GM12873 (cell line): ENCODE results near the gene C12orf43.
A peak's percentile ranks its signal among the peaks of the same experiment; 100 is the strongest.

Source experiments
- TF ChIP-seq, protein P1 (sequence below): IDR thresholded peaks from 2 replicates; pipeline ENCODE4 v1.5.1; 2012; ENCODE audit warnings: low read depth, mild to moderate bottlenecking, moderate library complexity, low read length, control low read depth; ENCODE audit not compliant: insufficient read depth; ENCODE audit errors: missing control alignments

C12orf43 gene

DNA sequence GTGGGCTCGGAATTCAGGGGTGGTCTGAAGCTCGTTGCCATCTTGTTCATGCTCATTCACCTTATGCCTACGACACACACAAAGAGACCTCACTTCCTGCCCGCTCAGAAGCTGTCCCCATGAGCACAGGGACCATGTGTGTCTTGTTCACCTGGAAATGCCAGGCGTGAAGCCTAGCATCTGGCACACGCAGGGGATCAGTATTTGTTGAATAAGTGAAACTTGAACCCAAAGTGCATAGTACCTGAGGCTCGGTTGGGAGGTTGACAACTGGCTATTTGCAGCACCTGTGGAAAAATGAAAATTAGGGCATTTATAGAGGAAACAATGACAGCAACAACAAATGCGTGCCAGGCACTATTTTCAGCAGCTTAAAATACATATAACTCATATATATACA is 5.4 kb downstream of the C12orf43 start:
- TF ChIP-seq, protein P1, sequence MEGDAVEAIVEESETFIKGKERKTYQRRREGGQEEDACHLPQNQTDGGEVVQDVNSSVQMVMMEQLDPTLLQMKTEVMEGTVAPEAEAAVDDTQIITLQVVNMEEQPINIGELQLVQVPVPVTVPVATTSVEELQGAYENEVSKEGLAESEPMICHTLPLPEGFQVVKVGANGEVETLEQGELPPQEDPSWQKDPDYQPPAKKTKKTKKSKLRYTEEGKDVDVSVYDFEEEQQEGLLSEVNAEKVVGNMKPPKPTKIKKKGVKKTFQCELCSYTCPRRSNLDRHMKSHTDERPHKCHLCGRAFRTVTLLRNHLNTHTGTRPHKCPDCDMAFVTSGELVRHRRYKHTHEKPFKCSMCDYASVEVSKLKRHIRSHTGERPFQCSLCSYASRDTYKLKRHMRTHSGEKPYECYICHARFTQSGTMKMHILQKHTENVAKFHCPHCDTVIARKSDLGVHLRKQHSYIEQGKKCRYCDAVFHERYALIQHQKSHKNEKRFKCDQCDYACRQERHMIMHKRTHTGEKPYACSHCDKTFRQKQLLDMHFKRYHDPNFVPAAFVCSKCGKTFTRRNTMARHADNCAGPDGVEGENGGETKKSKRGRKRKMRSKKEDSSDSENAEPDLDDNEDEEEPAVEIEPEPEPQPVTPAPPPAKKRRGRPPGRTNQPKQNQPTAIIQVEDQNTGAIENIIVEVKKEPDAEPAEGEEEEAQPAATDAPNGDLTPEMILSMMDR, result no peak

DNA sequence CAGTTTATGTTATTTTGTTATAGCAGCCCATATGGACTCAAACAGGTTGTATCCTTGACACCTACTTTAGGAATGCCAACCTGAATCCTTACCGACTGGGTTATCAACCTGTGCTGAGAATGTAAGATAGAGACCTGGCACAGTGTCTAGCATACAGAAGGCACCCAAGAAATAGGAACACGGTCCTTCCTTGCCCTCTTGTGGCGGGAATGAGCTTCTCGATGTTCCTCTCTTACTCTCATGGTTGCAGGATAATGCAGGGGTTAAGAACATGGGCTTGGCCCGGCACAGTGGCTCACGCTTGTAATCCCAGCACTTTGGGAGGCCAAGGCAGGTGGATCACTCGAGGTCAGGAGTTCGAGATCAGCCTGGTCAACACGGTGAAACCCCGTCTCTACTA is 6.5 kb downstream of the C12orf43 start:
- TF ChIP-seq, protein P1, result no peak

DNA sequence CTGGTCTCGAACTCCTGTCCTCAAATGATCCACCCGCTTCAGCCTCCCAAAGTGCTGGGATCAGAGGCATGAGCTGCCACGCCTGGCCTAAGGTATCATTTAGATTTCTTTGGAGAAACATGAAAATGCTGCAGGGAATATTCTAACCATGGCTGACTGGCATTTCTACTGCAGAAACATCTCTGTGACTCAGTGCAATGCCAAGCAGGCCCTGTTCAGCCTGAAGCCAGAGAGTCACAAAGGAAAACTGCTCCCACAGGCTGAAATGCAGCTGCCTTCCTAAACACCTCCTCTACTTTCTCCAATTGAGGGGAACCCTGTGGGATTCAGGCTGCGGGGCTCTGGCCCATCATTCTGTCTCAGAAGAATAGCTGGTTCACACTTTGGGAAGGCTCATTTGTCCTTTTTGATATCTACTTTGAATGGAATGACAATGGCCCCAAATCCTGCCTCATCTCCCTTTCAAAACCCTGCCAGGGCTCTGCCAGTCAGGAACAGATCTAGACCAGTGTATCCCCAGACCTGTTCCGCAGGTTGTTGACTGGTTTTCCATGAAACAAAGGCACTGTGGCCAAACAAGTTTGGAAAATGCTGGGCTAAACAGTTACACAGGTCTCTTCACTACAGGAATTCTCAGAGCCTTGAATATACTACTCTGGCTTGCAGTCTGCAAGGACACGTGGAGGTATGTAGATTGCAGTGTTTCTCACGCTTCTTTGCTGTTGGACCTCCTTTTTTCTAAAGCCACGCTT is 7.8 kb downstream of the C12orf43 start:
- TF ChIP-seq, protein P1, result no peak

DNA sequence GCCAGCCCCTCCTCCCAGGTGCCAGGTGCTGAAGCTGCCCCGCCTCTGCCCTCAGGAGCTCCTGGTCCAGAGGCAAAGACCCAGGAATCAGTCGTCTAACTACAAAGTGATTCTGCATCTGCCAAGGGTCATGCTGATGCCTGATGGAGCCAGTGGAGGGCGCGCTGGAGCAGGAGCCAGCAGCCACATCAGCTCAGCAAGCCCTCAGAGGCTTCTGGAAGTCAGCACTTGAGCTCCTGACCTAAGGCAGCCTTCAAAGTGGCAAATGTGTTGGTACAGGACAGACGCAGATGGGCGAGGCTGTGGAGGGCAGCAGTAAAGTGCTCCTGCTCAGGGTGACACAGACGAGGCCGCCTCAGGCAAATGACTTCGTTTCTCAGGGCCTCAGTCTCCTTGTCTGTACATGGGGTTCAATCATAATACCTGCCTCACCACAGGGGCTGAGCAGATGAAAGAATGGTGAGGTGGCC is 10.9 kb downstream of the C12orf43 start:
- TF ChIP-seq, protein P1, result peak; percentile 78

DNA sequence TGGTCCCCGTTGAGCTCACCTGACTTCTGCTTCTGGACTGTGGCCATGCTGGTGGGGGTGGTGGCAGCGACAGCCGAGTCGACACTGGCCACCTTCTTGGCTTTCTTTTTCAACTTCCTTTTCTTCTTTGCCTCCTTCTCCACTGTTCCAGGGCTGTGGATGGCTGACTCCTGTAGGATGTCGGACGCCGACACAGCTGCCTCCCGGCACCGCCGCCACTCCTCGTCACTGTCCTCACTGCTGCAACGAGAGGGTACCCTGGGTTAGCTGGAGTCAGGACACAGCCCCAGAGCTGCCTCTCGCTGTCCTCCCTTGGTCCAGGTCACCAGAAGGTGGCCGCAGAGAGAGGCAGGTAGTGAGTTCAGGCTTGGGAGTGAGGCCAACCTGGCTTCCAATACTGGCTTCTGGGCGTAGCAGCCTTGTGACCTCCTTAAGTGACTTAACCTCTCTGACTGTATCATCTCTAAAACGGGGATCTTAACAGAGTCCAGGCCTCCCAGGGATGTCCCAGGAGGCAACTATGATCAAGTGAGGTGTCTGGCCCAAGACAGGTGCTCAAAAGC is 12.0 kb downstream of the C12orf43 start:
- TF ChIP-seq, protein P1, result no peak

DNA sequence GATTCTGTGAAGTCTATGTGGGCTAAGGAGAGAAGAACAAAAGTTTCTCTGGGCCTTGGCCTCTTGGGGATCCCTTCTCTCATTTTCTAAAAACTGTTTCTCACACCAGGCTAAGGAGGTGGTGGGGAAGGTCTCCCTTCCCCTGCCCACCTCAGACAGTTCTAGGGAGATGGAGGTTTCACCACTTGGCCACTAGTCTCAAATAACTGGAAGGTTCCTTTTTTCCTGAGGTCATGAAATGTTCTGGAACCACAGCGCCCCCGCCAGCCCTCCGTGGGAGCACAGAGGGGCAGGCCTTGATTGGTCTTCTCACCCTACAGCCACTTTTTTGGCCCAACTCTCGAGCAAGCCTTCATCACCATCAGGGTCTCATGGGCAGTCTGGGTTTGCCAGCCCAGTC is 12.6 kb downstream of the C12orf43 start:
- TF ChIP-seq, protein P1, result peak; percentile 9

DNA sequence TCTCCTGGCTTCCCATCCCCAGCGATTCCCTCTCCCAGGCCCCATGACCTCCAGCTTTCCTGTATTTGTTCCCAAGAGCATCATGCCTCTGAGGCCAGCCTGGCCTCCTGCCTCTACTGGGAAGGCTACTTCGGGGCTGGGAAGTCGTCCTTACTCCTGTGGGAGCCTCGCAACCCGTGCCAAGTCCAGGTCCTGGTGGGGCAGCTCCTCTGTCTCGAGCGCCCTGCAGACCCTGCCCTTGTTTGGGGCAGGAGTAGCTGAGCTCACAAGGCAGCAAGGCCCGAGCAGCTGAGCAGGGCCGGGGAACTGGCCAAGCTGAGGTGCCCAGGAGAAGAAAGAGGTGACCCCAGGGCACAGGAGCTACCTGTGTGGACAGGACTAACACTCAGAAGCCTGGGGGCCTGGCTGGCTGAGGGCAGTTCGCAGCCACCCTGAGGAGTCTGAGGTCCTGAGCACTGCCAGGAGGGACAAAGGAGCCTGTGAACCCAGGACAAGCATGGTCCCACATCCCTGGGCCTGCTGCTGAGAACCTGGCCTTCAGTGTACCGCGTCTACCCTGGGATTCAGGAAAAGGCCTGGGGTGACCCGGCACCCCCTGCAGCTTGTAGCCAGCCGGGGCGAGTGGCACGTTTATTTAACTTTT is 14.3 kb downstream of the C12orf43 start:
- TF ChIP-seq, protein P1, result no peak
